Right lobe of liver (tissue), 4 donors: Measurements from ENCODE around the gene STXBP2.

ENCODE experiments used
- CTCF ChIP-seq, 4 donors: fragments of 200-600 bp in 3 of 4; fragments of 450-650 bp in 1 of 4; IDR thresholded peaks; one replicate each; pipeline versions ENCODE4 v1.5.1 to v1.8.0; 2016 to 2022; ENCODE audit warnings: antibody characterized with exemption in 4 of 4, mild to moderate bottlenecking in 2 of 4
- POLR2A ChIP-seq: fragments of 450-650 bp; IDR thresholded peaks from one replicate; pipeline ENCODE4 v1.6.1; 2017; ENCODE audit warnings: antibody characterized with exemption, mild to moderate bottlenecking
- donor health status: DM: no; HTN: no; CAD: no.
- donor health status: DM: no; HTN: no; CAD: no.
- donor health status: DM: no; HTN: yes; CAD: no.

- TF ChIP-seq CTCF (IDR thresholded peaks at IDR 0.05) (no peak), POLR2A (no peak)
Measured at GRCh38 chr19:7645656-7646425, 8.9 kb downstream of the STXBP2 start.
